ENCODE measurements around the gene PSMB7.

DNA sequence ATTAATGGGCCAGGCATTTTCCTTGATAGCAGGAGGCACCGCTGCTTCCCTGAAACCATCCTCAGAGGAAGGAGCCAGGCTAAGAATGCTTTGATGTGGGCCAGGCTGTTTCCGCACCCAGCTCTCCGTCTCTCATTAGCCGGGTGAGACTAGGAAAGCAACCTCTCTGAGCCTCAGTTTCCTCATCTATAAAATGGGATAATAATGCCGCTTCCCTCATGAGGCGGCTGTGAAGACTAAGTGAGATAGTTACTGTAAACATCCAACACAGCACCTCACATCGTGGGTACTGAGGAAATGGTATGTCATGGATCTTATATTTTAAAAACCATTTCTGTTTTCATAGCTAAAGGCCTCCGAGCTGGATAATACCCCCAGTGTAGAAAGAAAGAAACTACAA lies 111.0 kb downstream of the PSMB7 start:
- TF ChIP-seq YY1 (IDR thresholded peaks at IDR 0.05; ENCODE audit: insufficient read depth, insufficient read length) = no peak
- no peak for TF ChIP-seq ZNF274 (IDR thresholded peaks at IDR 0.05; ENCODE audit: low read depth, low read length)
